ENCODE measurements around the gene SOX9.

- TF ChIP-seq CTCF (IDR thresholded peaks at IDR 0.05), result no peak
- no peak for TF ChIP-seq POLR2A (IDR thresholded peaks at IDR 0.05)
Measured at GRCh38 chr17:72102366-72102765, 18.5 kb upstream of the SOX9 start.
